ENCODE data around the gene MTCP1. TPM values are rescaled to one million over a fixed set of nuclear protein-coding genes. Genes with fewer than 3 reads are reported as not detected.

Gene MTCP1
- total and polyA plus RNA-seq, 2 donors from 2014 or later = 21.5 to 23.8 TPM

- Histone ChIP-seq H3K36me3 (ENCODE audit: control insufficient read depth in 2 of 3, insufficient read depth in 3 of 3, low read length in 3 of 3) (no peaks in the 10 kb centered on the region), H3K27me3 (ENCODE audit: control insufficient read depth, insufficient read depth, low read length) (no peaks in the 10 kb centered on the region), H3K4me1 (ENCODE audit: control insufficient read depth in 2 of 3, insufficient read depth in 2 of 3, low read depth in 1 of 3, low read length in 3 of 3) (no peaks in the 10 kb centered on the region), H3K27ac (ENCODE audit: low read depth in 2 of 2, low read length in 2 of 2) (no peak overlapping the region), H3K4me3 (ENCODE audit: low read length in 3 of 3) (no peak overlapping the region), H3K9ac (ENCODE audit: low read length in 3 of 3) (no peak overlapping the region), H3K9me3 (ENCODE audit: control insufficient read depth in 2 of 3, insufficient read depth in 1 of 3, low read length in 3 of 3) (no peaks in the 10 kb centered on the region)
- intact Hi-C loops (cut with DNase I) = no loop called here
- no peak for FAIRE-seq
- DNase-seq = peak in 1 of 5 donors; percentile 30
- no peak for TF ChIP-seq CTCF (IDR thresholded peaks at IDR 0.05; ENCODE audit: borderline replicate concordance, extremely low read depth, insufficient read depth)
Measured at GRCh38 chrX:155065035-155065734, 5.8 kb downstream of the MTCP1 start.

- peaks cover 0 to 3% (median 0%) of the 10 kb centered on the region in 3 donors for H3K4me1 ChIP-seq (ENCODE audit: control insufficient read depth in 2 of 3, insufficient read depth in 2 of 3, low read depth in 1 of 3, low read length in 3 of 3)
- FAIRE-seq = no peak
- H3K9me3 ChIP-seq (ENCODE audit: control insufficient read depth in 2 of 3, insufficient read depth in 1 of 3, low read length in 3 of 3) = no peaks in the 10 kb centered on the region
- no peak overlapping the region for H3K4me3 ChIP-seq (ENCODE audit: low read length in 3 of 3)
- intact Hi-C loops (cut with DNase I) = no loop called here
- H3K27ac ChIP-seq (ENCODE audit: low read depth in 2 of 2, low read length in 2 of 2) = no peak overlapping the region
- no peak overlapping the region for H3K9ac ChIP-seq (ENCODE audit: low read length in 3 of 3)
- no peak for TF ChIP-seq CTCF (IDR thresholded peaks at IDR 0.05; ENCODE audit: borderline replicate concordance, extremely low read depth, insufficient read depth)
- H3K36me3 ChIP-seq (ENCODE audit: control insufficient read depth in 2 of 3, insufficient read depth in 3 of 3, low read length in 3 of 3) = no peaks in the 10 kb centered on the region
- H3K27me3 ChIP-seq (ENCODE audit: control insufficient read depth, insufficient read depth, low read length) = no peaks in the 10 kb centered on the region
- no peak for DNase-seq
Measured at GRCh38 chrX:155061760-155062159, 9.2 kb downstream of the MTCP1 start.

- intact Hi-C loops (cut with DNase I) = no loop called here
- peaks cover 0 to 10% (median 0%) of the 10 kb centered on the region in 3 donors for H3K4me1 ChIP-seq (ENCODE audit: control insufficient read depth in 2 of 3, insufficient read depth in 2 of 3, low read depth in 1 of 3, low read length in 3 of 3)
- DNase-seq = peak; percentile 72 to 83 (median 80)
- H3K27me3 ChIP-seq (ENCODE audit: control insufficient read depth, insufficient read depth, low read length) = no peaks in the 10 kb centered on the region
- peak; percentile 96 for FAIRE-seq
- H3K4me3 ChIP-seq (ENCODE audit: low read length in 3 of 3) = peak overlapping the region in 1 of 3 donors; percentile 47
- no peaks in the 10 kb centered on the region for H3K36me3 ChIP-seq (ENCODE audit: control insufficient read depth in 2 of 3, insufficient read depth in 3 of 3, low read length in 3 of 3)
- H3K9ac ChIP-seq (ENCODE audit: low read length in 3 of 3) = no peak overlapping the region
- TF ChIP-seq CTCF (IDR thresholded peaks at IDR 0.05; ENCODE audit: borderline replicate concordance, extremely low read depth, insufficient read depth) = peak; percentile 75
- H3K27ac ChIP-seq (ENCODE audit: low read depth in 2 of 2, low read length in 2 of 2) = no peak overlapping the region
- H3K9me3 ChIP-seq (ENCODE audit: control insufficient read depth in 2 of 3, insufficient read depth in 1 of 3, low read length in 3 of 3) = no peaks in the 10 kb centered on the region
Measured at GRCh38 chrX:155056877-155057792, 13.8 kb downstream of the MTCP1 start.

Measured in kidney (tissue), 14 donors.